K562 (cell line): ENCODE results near the gene RASSF1. TPM values are rescaled to one million over a fixed set of nuclear protein-coding genes. Genes with fewer than 3 reads are reported as not detected.

ENCODE experiments used
- ARID3B ChIP-seq: fragments of 250-450 bp; sonication (Bioruptor Pico); IDR thresholded peaks from 2 replicates; pipeline ENCODE4 v1.4.0; 2020; ENCODE audit warnings: borderline replicate concordance
- BCOR ChIP-seq: fragments of 450-650 bp; IDR thresholded peaks from 2 replicates; pipeline ENCODE4 v1.6.1; 2016
- DLX4 ChIP-seq: fragments of 250-450 bp; sonication (Bioruptor Pico); IDR thresholded peaks from 2 replicates; pipeline ENCODE4 v1.6.1; 2021; ENCODE audit warnings: mild to moderate bottlenecking
- GTF2A2 ChIP-seq: IDR thresholded peaks from 2 replicates; pipeline ENCODE4 v1.6.1; 2016; ENCODE audit warnings: mild to moderate bottlenecking, missing genetic modification characterization, missing compliant biosample characterization
- L3MBTL2 ChIP-seq: fragments of 450-650 bp; IDR thresholded peaks from 2 replicates; pipeline ENCODE4 v1.6.1; 2016; ENCODE audit warnings: mild to moderate bottlenecking, moderate library complexity
- NFYB ChIP-seq: IDR thresholded peaks from 2 replicates; pipeline ENCODE4 v1.6.1; 2011; ENCODE audit warnings: mild to moderate bottlenecking, moderate library complexity; ENCODE audit not compliant: insufficient read length; ENCODE audit errors: extremely low read depth
- NR2C2 ChIP-seq, 2 experiments: fragments of 200-800 bp in 1 of 2; sonication (Bioruptor generic) in 1 of 2; sonication (generic) in 1 of 2; formaldehyde crosslinking in 1 of 2; IDR thresholded peaks; 2 replicates each; pipeline versions ENCODE4 v1.6.1 to v1.8.0; 2016 to 2022; ENCODE audit warnings: mild to moderate bottlenecking in 1 of 2, missing compliant biosample characterization in 1 of 2, missing genetic modification characterization in 1 of 2, missing genetic modification reagents in 1 of 2
- POLR2G ChIP-seq: fragments of 200-400 bp; formaldehyde crosslinking; IDR thresholded peaks from 2 replicates; pipeline ENCODE4 v1.6.1; 2017; ENCODE audit warnings: low read depth, mild to moderate bottlenecking, antibody characterized with exemption, low read length, moderate library complexity
- POLR2H ChIP-seq: IDR thresholded peaks from 2 replicates; pipeline ENCODE4 v1.6.1; 2016; ENCODE audit warnings: missing genetic modification characterization, low read depth, mild to moderate bottlenecking, control low read depth, missing compliant biosample characterization, moderate library complexity
- RBM17 ChIP-seq: fragments of 200-400 bp; formaldehyde crosslinking; IDR thresholded peaks from 2 replicates; pipeline ENCODE4 v1.6.1; 2017; ENCODE audit warnings: low read depth, mild to moderate bottlenecking, low read length, borderline replicate concordance
- SREBF1 ChIP-seq: fragments of 150-350 bp; IDR thresholded peaks from 2 replicates; pipeline ENCODE4 v1.6.1; 2014; ENCODE audit warnings: antibody characterized with exemption, low read depth, low read length, borderline replicate concordance
- ZBTB5 ChIP-seq: fragments of 450-650 bp; IDR thresholded peaks from 2 replicates; pipeline ENCODE4 v1.6.1; 2017; ENCODE audit warnings: antibody characterized with exemption
- ZBTB8A ChIP-seq: fragments of 450-650 bp; IDR thresholded peaks from 2 replicates; pipeline ENCODE4 v1.6.1; 2018; ENCODE audit warnings: mild to moderate bottlenecking, moderate library complexity; ENCODE audit not compliant: partially characterized antibody
- ZNF77 ChIP-seq: fragments of 250-450 bp; sonication (Bioruptor Pico); IDR thresholded peaks from 2 replicates; pipeline ENCODE4 v1.5.0; 2020
- polyA plus RNA-seq, 8 experiments: library from polyadenylated mRNA; depleted of rRNA in 4 of 8; stranded (reverse) in 5 of 8; unstranded in 3 of 8; fragments of >200 nt; fragmentation: Nextera tagmentation in 2 of 8; fragmentation: Illumina TruSeq in 1 of 8; extraction: Ambion mirVana in 2 of 8; extraction: Trizol in 1 of 8; gene quantifications; 2 replicates each; pipeline versions ENCODE4 v1.2.1 to v1.2.3, GENCODE V29; 2011 to 2014; ENCODE audit warnings: inconsistent platforms in 1 of 8, missing spikeins in 1 of 8
- total RNA-seq, 7 experiments: library from RNA; depleted of rRNA in 6 of 7; stranded (reverse); fragments of >200 nt in 6 of 7; fragmentation: Illumina TruSeq in 2 of 7; extraction: Trizol in 2 of 7; gene quantifications; 2 replicates each; pipeline versions ENCODE4 v1.2.1 to v1.2.3, GENCODE V29; 2011 to 2021; ENCODE audit warnings: low replicate concordance in 1 of 7
- TF ChIP-seq, protein P1 (sequence below): fragments of 450-650 bp; IDR thresholded peaks from one replicate; pipeline ENCODE4 v1.6.1; 2018; ENCODE audit warnings: mild to moderate bottlenecking, moderate library complexity; ENCODE audit not compliant: partially characterized antibody
- TF ChIP-seq, protein P2 (sequence below): fragments of 150-350 bp; conservative IDR thresholded peaks from 2 replicates; pipeline ENCODE4 v1.6.1; 2014; ENCODE audit warnings: low read length

RASSF1 gene
- total and polyA plus RNA-seq, 9 of the 15 experiments (the other 6 are each of a cell fraction or from before 2014, with no cell fraction given), result 3.6 to 57.1 (median 24.6) TPM

- no peak for TF ChIP-seq ZBTB5
- TF ChIP-seq BCOR, result no peak
- TF ChIP-seq ZBTB8A, result no peak
- TF ChIP-seq POLR2H (tag), result no peak
- no peak for TF ChIP-seq ARID3B (CRISPR knock-in tag)
- TF ChIP-seq NFYB, result no peak
- TF ChIP-seq, protein P1, sequence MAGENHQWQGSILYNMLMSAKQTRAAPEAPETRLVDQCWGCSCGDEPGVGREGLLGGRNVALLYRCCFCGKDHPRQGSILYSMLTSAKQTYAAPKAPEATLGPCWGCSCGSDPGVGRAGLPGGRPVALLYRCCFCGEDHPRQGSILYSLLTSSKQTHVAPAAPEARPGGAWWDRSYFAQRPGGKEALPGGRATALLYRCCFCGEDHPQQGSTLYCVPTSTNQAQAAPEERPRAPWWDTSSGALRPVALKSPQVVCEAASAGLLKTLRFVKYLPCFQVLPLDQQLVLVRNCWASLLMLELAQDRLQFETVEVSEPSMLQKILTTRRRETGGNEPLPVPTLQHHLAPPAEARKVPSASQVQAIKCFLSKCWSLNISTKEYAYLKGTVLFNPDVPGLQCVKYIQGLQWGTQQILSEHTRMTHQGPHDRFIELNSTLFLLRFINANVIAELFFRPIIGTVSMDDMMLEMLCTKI, result no peak
- no peak for TF ChIP-seq SREBF1
- TF ChIP-seq, protein P2, sequence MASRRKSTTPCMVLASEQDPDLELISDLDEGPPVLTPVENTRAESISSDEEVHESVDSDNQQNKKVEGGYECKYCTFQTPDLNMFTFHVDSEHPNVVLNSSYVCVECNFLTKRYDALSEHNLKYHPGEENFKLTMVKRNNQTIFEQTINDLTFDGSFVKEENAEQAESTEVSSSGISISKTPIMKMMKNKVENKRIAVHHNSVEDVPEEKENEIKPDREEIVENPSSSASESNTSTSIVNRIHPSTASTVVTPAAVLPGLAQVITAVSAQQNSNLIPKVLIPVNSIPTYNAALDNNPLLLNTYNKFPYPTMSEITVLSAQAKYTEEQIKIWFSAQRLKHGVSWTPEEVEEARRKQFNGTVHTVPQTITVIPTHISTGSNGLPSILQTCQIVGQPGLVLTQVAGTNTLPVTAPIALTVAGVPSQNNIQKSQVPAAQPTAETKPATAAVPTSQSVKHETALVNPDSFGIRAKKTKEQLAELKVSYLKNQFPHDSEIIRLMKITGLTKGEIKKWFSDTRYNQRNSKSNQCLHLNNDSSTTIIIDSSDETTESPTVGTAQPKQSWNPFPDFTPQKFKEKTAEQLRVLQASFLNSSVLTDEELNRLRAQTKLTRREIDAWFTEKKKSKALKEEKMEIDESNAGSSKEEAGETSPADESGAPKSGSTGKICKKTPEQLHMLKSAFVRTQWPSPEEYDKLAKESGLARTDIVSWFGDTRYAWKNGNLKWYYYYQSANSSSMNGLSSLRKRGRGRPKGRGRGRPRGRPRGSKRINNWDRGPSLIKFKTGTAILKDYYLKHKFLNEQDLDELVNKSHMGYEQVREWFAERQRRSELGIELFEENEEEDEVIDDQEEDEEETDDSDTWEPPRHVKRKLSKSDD, result no peak
- no peak for TF ChIP-seq GTF2A2
- no peak for TF ChIP-seq RBM17
- TF ChIP-seq NR2C2 (CRISPR knock-in tag; IDR thresholded peaks at IDR 0.05), result no peak
- no peak for TF ChIP-seq NR2C2 (tag; IDR thresholded peaks at IDR 0.05)
- peak; percentile 88 for TF ChIP-seq L3MBTL2
- TF ChIP-seq ZNF77 (CRISPR knock-in tag), result no peak
- TF ChIP-seq DLX4 (CRISPR knock-in tag), result no peak
- peak; percentile 88 for TF ChIP-seq POLR2G
Measured at GRCh38 chr3:50340448-50341329, at the start of gene RASSF1 (continued).
